Measurements from ENCODE around the gene HOXC12.
A peak's percentile ranks its signal among the peaks of the same experiment; 100 is the strongest.

DNA sequence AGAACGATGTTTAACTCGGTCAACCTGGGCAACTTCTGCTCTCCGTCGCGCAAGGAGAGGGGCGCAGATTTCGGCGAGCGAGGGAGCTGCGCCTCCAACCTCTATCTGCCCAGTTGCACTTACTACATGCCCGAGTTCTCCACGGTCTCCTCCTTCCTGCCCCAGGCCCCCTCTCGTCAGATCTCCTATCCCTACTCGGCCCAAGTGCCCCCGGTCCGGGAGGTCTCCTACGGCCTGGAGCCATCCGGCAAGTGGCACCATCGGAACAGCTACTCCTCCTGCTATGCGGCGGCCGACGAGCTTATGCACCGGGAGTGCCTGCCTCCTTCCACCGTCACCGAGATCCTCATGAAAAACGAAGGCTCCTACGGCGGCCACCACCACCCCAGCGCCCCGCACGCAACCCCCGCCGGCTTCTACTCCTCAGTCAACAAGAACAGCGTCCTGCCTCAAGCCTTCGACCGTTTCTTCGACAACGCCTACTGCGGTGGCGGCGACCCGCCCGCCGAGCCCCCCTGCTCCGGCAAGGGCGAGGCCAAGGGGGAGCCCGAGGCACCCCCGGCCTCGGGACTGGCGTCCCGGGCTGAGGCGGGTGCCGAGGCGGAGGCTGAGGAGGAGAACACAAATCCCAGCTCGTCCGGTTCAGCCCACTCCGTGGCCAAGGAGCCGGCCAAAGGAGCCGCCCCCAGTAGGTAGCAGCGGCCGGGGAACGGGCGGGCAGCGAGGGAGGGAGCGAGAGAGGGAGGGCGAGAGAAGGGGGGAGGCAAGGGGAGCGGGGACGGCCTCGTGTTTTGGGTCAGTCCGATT is 18.7 kb downstream of the HOXC12 start:
- TF ChIP-seq POLR2A (IDR thresholded peaks at IDR 0.05) (no peak), EP300 (IDR thresholded peaks at IDR 0.05) (peak in 1 of 2 donors; percentile 36)
- TF ChIP-seq, protein P1, sequence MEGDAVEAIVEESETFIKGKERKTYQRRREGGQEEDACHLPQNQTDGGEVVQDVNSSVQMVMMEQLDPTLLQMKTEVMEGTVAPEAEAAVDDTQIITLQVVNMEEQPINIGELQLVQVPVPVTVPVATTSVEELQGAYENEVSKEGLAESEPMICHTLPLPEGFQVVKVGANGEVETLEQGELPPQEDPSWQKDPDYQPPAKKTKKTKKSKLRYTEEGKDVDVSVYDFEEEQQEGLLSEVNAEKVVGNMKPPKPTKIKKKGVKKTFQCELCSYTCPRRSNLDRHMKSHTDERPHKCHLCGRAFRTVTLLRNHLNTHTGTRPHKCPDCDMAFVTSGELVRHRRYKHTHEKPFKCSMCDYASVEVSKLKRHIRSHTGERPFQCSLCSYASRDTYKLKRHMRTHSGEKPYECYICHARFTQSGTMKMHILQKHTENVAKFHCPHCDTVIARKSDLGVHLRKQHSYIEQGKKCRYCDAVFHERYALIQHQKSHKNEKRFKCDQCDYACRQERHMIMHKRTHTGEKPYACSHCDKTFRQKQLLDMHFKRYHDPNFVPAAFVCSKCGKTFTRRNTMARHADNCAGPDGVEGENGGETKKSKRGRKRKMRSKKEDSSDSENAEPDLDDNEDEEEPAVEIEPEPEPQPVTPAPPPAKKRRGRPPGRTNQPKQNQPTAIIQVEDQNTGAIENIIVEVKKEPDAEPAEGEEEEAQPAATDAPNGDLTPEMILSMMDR (IDR thresholded peaks at IDR 0.05): no peak
